GM12864 (cell line): ENCODE measurements around the gene RERE.

Experiments used
- DNase-seq: peaks from one replicate; pipeline ENCODE4 v3.0.0-alpha.2; 2011; ENCODE audit warnings: low read depth
- H3K4me3 ChIP-seq: 2 replicates; pipeline ENCODE4 v1.5.1; 2011; ENCODE audit warnings: mild to moderate bottlenecking, low read depth, low read length, control low read depth
- TF ChIP-seq, protein P1 (sequence below): IDR thresholded peaks from 2 replicates; pipeline ENCODE4 v1.5.1; 2011; ENCODE audit warnings: low read depth, mild to moderate bottlenecking, moderate library complexity, low read length, control low read depth, inconsistent platforms; ENCODE audit errors: missing control alignments

The RERE gene

GRCh38 chr1:8409106-8409505 lies 408.3 kb downstream of the RERE start:
- TF ChIP-seq, protein P1, sequence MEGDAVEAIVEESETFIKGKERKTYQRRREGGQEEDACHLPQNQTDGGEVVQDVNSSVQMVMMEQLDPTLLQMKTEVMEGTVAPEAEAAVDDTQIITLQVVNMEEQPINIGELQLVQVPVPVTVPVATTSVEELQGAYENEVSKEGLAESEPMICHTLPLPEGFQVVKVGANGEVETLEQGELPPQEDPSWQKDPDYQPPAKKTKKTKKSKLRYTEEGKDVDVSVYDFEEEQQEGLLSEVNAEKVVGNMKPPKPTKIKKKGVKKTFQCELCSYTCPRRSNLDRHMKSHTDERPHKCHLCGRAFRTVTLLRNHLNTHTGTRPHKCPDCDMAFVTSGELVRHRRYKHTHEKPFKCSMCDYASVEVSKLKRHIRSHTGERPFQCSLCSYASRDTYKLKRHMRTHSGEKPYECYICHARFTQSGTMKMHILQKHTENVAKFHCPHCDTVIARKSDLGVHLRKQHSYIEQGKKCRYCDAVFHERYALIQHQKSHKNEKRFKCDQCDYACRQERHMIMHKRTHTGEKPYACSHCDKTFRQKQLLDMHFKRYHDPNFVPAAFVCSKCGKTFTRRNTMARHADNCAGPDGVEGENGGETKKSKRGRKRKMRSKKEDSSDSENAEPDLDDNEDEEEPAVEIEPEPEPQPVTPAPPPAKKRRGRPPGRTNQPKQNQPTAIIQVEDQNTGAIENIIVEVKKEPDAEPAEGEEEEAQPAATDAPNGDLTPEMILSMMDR: peak; percentile 54
- no peak for DNase-seq
- H3K4me3 ChIP-seq: no peak overlapping the region

GRCh38 chr1:8408151-8408839 lies 409.1 kb downstream of the RERE start:
- TF ChIP-seq, protein P1: no peak
- H3K4me3 ChIP-seq: no peak overlapping the region
- no peak for DNase-seq

DNA sequence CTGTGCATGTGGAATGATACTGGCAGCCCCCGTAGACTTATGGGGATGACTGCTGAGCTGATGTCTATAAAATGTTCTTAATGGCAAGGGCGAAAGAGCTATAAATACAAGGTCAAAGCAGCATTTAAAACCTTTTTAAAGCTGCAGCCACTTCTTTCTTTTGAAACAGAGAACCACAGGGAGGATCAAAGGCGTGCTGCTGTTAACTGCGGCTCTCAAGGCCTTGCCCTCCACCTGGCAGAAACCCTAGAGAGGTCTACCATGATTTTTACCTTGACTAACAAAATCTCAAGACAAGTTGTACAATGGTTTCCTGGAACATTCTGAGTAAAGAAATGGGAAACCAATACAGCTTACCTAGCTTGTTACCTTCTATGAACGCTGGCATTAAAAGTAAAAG lies 409.8 kb downstream of the RERE start:
- TF ChIP-seq, protein P1: no peak
- no peak for DNase-seq
- no peak overlapping the region for H3K4me3 ChIP-seq

GRCh38 chr1:8406960-8407359 lies 410.5 kb downstream of the RERE start:
- TF ChIP-seq, protein P1: no peak
- no peak for DNase-seq
- H3K4me3 ChIP-seq: no peak overlapping the region

DNA sequence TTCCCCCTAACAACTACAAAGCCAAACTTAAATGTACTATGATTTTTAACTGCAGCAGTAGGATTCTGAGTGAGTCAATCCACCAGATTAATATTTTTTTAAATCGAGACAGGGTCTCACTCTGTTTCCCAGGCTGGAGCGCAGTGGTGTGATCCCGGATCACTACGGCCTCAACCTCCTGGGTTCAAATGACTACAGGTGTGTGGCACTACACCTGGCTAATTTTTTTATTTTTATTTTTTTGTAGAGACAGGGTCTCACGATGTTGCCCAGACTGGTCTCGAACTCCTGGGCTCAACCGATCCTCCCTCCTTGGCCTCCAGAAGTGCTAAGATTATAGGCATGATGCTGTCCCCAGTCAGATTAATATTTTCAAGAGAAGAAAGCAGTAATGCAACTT lies 411.4 kb downstream of the RERE start:
- no peak overlapping the region for H3K4me3 ChIP-seq
- no peak for DNase-seq
- TF ChIP-seq, protein P1: no peak

GRCh38 chr1:8404460-8405370 lies 412.7 kb downstream of the RERE start:
- H3K4me3 ChIP-seq: no peak overlapping the region
- TF ChIP-seq, protein P1: no peak
- DNase-seq: no peak
